H1 (cell line): ENCODE measurements around the gene HS2ST1. TPM values are rescaled to one million over a fixed set of nuclear protein-coding genes. Genes with fewer than 3 reads are reported as not detected.

ENCODE experiments used
- BACH1 ChIP-seq: IDR thresholded peaks from 2 replicates; pipeline ENCODE4 v1.6.1; 2012; ENCODE audit warnings: low read length, improper control_type of control experiment
- CTCF ChIP-seq, 3 experiments: IDR thresholded peaks; 1 replicate in 2 of 3; 2 replicates in 1 of 3; pipeline versions ENCODE4 v1.5.1 to v1.6.1; 2011; ENCODE audit warnings: low read length in 3 of 3, mild to moderate bottlenecking in 3 of 3, inconsistent platforms in 2 of 3, low read depth in 1 of 3, moderate library complexity in 1 of 3; ENCODE audit not compliant: insufficient read depth in 1 of 3; ENCODE audit errors: control extremely low read depth in 1 of 3
- HDAC2 ChIP-seq, 2 experiments: fragments of 300-600 bp in 1 of 2; sonication (generic) in 1 of 2; IDR thresholded peaks; 2 replicates each; pipeline ENCODE4 v1.6.1; 2011 to 2012; ENCODE audit warnings: low read depth in 2 of 2, low read length in 2 of 2, mild to moderate bottlenecking in 2 of 2, moderate library complexity in 2 of 2, borderline replicate concordance in 1 of 2, inconsistent platforms in 1 of 2
- SAP30 ChIP-seq: fragments of 300-600 bp; sonication (generic); IDR thresholded peaks from 2 replicates; pipeline ENCODE4 v1.7.1; 2012; ENCODE audit warnings: low read length, moderate library complexity, mild to moderate bottlenecking, inconsistent platforms; ENCODE audit not compliant: insufficient read depth, insufficient replicate concordance
- TBP ChIP-seq: IDR thresholded peaks from 2 replicates; pipeline ENCODE4 v1.6.1; 2011; ENCODE audit warnings: low read depth, low read length, improper control_type of control experiment
- polyA plus RNA-seq, 7 experiments: library from polyadenylated mRNA; depleted of rRNA in 3 of 7; stranded (reverse) in 5 of 7; unstranded in 2 of 7; fragments of >200 nt in 5 of 7; fragments of 200-250 nt in 2 of 7; gene quantifications; 1 replicate in 5 of 7; 2 replicates in 1 of 7; 4 replicates in 1 of 7; pipeline versions ENCODE4 v1.2.1 to v1.2.3, GENCODE V29; 2011 to 2013; ENCODE audit warnings: missing spikeins in 2 of 7, mixed read lengths in 2 of 7
- total RNA-seq: library from RNA; stranded (reverse); fragmentation: NEBNext Ultra II Directional; extraction: Animal tissue kit (Norgen Biotek cat#: 25700); gene quantifications from 2 replicates; pipeline ENCODE4 v1.2.1, GENCODE V29; 2021

The HS2ST1 gene
- total and polyA plus RNA-seq, 2 of the 8 experiments (the other 6 are each of a cell fraction or from before 2014, with no cell fraction given): 5.2 to 28.3 TPM

GRCh38 chr1:86987446-86987845 is 73.0 kb downstream of the HS2ST1 start (continued):
- no peak for TF ChIP-seq HDAC2 (IDR thresholded peaks at IDR 0.05; ENCODE audit: borderline replicate concordance in 1 of 2, low read depth in 2 of 2, low read length in 2 of 2)
- no peak for TF ChIP-seq SAP30
- no peak for TF ChIP-seq TBP
- no peak for TF ChIP-seq BACH1
- TF ChIP-seq CTCF (IDR thresholded peaks at IDR 0.05; ENCODE audit: control extremely low read depth in 1 of 3, insufficient read depth in 1 of 3, low read depth in 1 of 3, low read length in 3 of 3): no peak
- TF ChIP-seq, all 59 proteins: peak for 0
